Small intestine (tissue), 7 donors: Measurements from ENCODE around the gene TMEM51. TPM values are rescaled to one million over a fixed set of nuclear protein-coding genes. Genes with fewer than 3 reads are reported as not detected.

ENCODE experiments used
- DNase-seq, 2 donors: peaks; one replicate each; pipeline versions ENCODE4 v3.0.0 to v3.0.0-alpha.2; 2013
- FAIRE-seq: peaks from 2 replicates; lab custom pipeline; 2012; peaks lifted over from hg19 to GRCh38; lab: Jason Lieb, UNC
- H3K27ac ChIP-seq, 3 donors: one replicate each; pipeline ENCODE4 v1.5.1; 2013; ENCODE audit warnings: low read length in 2 of 3, mild to moderate bottlenecking in 2 of 3, control low read depth in 1 of 3, inconsistent platforms in 1 of 3, low read depth in 1 of 3, moderate library complexity in 1 of 3
- H3K27me3 ChIP-seq, 3 donors: one replicate each; pipeline ENCODE4 v1.6.1; 2013; ENCODE audit warnings: low read length in 3 of 3, inconsistent platforms in 1 of 3; ENCODE audit not compliant: control insufficient read depth in 3 of 3, insufficient read depth in 3 of 3
- H3K36me3 ChIP-seq, 3 donors: one replicate each; pipeline ENCODE4 v1.6.1; 2013; ENCODE audit warnings: low read length in 3 of 3, inconsistent platforms in 1 of 3, low read depth in 1 of 3, mild to moderate bottlenecking in 1 of 3, moderate library complexity in 1 of 3; ENCODE audit not compliant: control insufficient read depth in 3 of 3, insufficient read depth in 2 of 3
- H3K4me1 ChIP-seq, 3 donors: one replicate each; pipeline ENCODE4 v1.6.1; 2013; ENCODE audit warnings: low read length in 2 of 3, inconsistent platforms in 1 of 3, low read depth in 1 of 3, mild to moderate bottlenecking in 1 of 3, moderate library complexity in 1 of 3; ENCODE audit not compliant: control insufficient read depth in 3 of 3, insufficient read depth in 2 of 3
- H3K4me3 ChIP-seq, 3 donors: one replicate each; pipeline ENCODE4 v1.5.1; 2013; ENCODE audit warnings: low read length in 3 of 3, control low read depth in 1 of 3, inconsistent platforms in 1 of 3, low read depth in 1 of 3, mild to moderate bottlenecking in 1 of 3, moderate library complexity in 1 of 3
- H3K9me3 ChIP-seq, 2 donors: one replicate each; pipeline ENCODE4 v1.6.1; 2013; ENCODE audit warnings: low read depth in 1 of 2, low read length in 1 of 2; ENCODE audit not compliant: control insufficient read depth in 2 of 2, insufficient read depth in 1 of 2
- WGBS, 3 donors: extraction: QIAGEN DNeasy Blood & Tissue Kit; methylation state at CpG; one replicate each; pipeline ENCODE4 v1.1.7; 2013; 5-methylcytosine and 5-hydroxymethylcytosine counted together
- polyA plus RNA-seq, 4 donors: library from polyadenylated mRNA; stranded (reverse) in 3 of 4; unstranded in 1 of 4; fragments of 200-250 nt in 3 of 4; fragments of 120-200 nt in 1 of 4; gene quantifications; one replicate each; pipeline versions ENCODE4 v1.2.1 to v1.2.3, GENCODE V29; 2013
- donor health status: healthy with polysubstance abuse.
- donor health status: control.
- donor health status: control.
- donor health status: Bipolar disorder and iron deficiency.
- donor health status: healthy.

The TMEM51 gene
- polyA plus RNA-seq, 4 donors = 16.3 to 44.4 (median 21.5) TPM

- Histone ChIP-seq H3K4me1 (peaks cover 0 to 11% (median 0%) of the 10 kb centered on the region in 3 donors), H3K27ac (no peak overlapping the region), H3K27me3 (no peaks in the 10 kb centered on the region), H3K9me3 (peaks cover 0 to 5% of the 10 kb centered on the region in 2 donors), H3K36me3 (peaks cover 0 to 23% (median 0%) of the 10 kb centered on the region in 3 donors), H3K4me3 (no peak overlapping the region)
- DNase-seq = no peak
- no peak for FAIRE-seq
- WGBS, 3 donors = 65 to 80% (median 71%) methylated on average over 4 of the region's 4 CpGs
Measured at GRCh38 chr1:15146142-15146680, 7.3 kb upstream of the TMEM51 start.

DNA sequence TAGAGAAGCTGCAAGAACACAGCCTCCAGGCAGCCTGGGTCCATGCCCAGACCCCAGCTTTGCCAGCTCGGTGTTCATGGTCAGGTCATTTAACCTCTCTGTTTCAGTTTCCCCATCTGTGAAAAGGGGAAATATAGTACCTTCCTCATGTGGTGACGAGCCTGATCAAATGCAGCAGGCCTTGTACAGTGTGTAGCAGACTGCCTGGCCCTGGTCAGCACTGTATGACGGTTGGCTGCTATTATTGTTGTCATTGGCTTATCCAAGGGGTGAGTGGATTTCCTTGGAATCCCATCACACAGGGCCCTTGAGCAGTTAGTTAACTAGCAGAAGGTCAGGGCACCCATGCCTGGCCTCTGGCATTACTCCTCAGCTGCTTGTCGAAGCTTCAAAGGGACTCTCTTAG lies 6.6 kb upstream of the TMEM51 start:
- Histone ChIP-seq H3K4me1 (peaks cover 0 to 18% (median 0%) of the 10 kb centered on the region in 3 donors), H3K36me3 (peaks cover 0 to 20% (median 0%) of the 10 kb centered on the region in 3 donors), H3K27ac (no peak overlapping the region), H3K27me3 (no peaks in the 10 kb centered on the region), H3K9me3 (peaks cover 0 to 5% of the 10 kb centered on the region in 2 donors), H3K4me3 (no peak overlapping the region)
- WGBS, 3 donors = 71 to 84% (median 73%) methylated on average over 4 of the region's 4 CpGs
- no peak for DNase-seq
- FAIRE-seq = no peak

DNA sequence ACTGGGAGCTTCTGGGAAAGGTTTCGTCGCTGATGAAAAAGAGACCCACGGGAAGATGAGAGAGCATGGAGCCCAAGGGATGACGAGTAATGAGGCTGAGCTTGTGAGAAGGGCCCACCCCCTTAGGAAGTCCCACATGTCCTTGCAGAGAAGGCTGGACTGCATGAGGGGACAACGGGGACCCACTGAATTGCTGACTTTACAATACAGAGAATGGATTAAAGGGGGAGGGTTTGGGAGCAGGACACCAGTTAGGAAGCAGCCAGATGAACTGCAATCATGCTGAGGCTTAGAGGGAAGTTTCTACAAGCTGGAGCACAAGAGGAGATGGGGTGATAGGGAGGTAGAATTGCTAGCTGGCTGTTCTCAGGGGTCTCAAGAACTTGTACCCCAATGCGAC lies 5.5 kb upstream of the TMEM51 start:
- peaks cover 0 to 21% (median 0%) of the 10 kb centered on the region in 3 donors for H3K4me1 ChIP-seq
- no peak overlapping the region for H3K4me3 ChIP-seq
- WGBS, 3 donors = 83 to 87% (median 83%) methylated on average over 6 of the region's 6 CpGs
- H3K27me3 ChIP-seq = no peaks in the 10 kb centered on the region
- no peak overlapping the region for H3K27ac ChIP-seq
- DNase-seq (no peak), FAIRE-seq (no peak)
- peaks cover 0 to 5% of the 10 kb centered on the region in 2 donors for H3K9me3 ChIP-seq
- H3K36me3 ChIP-seq = peaks cover 0 to 19% (median 0%) of the 10 kb centered on the region in 3 donors

GRCh38 chr1:15148475-15148874 lies 5.1 kb upstream of the TMEM51 start:
- peak overlapping the region in 1 of 3 donors; percentile 4 for H3K27ac ChIP-seq
- H3K36me3 ChIP-seq = peaks cover 0 to 19% (median 0%) of the 10 kb centered on the region in 3 donors
- peaks cover 0 to 5% of the 10 kb centered on the region in 2 donors for H3K9me3 ChIP-seq
- DNase-seq (peak in 1 of 2 donors; percentile 30), FAIRE-seq (no peak)
- WGBS, 3 donors = 82 to 85% (median 85%) methylated on average over 9 of the region's 9 CpGs
- no peak overlapping the region for H3K4me3 ChIP-seq
- no peaks in the 10 kb centered on the region for H3K27me3 ChIP-seq
- H3K4me1 ChIP-seq = peaks cover 0 to 21% (median 0%) of the 10 kb centered on the region in 3 donors

GRCh38 chr1:15148941-15149340 lies 4.6 kb upstream of the TMEM51 start:
- H3K4me3 ChIP-seq = no peak overlapping the region
- no peaks in the 10 kb centered on the region for H3K27me3 ChIP-seq
- peaks cover 0 to 19% (median 0%) of the 10 kb centered on the region in 3 donors for H3K36me3 ChIP-seq
- peaks cover 0 to 21% (median 0%) of the 10 kb centered on the region in 3 donors for H3K4me1 ChIP-seq
- FAIRE-seq = no peak
- WGBS, 3 donors = 0% methylated on average over 1 of the region's 1 CpG
- peak overlapping the region in 1 of 3 donors; percentile 4 for H3K27ac ChIP-seq
- DNase-seq = no peak
- peaks cover 0 to 5% of the 10 kb centered on the region in 2 donors for H3K9me3 ChIP-seq

DNA sequence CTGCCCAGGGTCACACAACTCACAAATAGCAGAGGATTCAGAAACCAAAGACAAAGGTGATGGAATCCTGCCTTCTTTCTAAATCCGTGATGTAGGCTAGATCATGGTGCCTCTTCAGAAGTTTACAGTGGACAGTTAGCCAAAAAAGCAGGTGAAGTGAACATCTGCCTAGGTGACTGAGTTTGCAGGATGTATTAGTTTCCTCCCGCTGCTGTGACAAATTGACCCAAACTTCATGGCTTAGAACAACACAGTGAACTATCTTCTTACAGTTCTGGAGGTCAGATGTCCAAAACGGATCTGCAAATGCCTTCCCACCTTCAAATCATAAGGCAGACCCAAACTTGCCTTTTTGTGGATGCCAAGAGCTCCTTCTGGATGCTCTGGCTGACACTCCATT lies 3.2 kb upstream of the TMEM51 start:
- H3K4me1 ChIP-seq = peaks cover 0 to 28% (median 0%) of the 10 kb centered on the region in 3 donors
- no peak overlapping the region for H3K4me3 ChIP-seq
- H3K27me3 ChIP-seq = no peaks in the 10 kb centered on the region
- FAIRE-seq = no peak
- 88 to 91% (median 91%) methylated on average over 3 of the region's 3 CpGs for WGBS, 3 donors
- H3K27ac ChIP-seq = no peak overlapping the region
- no peak for DNase-seq
- peaks cover 0 to 28% (median 0%) of the 10 kb centered on the region in 3 donors for H3K36me3 ChIP-seq
- peaks cover 0 to 5% of the 10 kb centered on the region in 2 donors for H3K9me3 ChIP-seq

DNA sequence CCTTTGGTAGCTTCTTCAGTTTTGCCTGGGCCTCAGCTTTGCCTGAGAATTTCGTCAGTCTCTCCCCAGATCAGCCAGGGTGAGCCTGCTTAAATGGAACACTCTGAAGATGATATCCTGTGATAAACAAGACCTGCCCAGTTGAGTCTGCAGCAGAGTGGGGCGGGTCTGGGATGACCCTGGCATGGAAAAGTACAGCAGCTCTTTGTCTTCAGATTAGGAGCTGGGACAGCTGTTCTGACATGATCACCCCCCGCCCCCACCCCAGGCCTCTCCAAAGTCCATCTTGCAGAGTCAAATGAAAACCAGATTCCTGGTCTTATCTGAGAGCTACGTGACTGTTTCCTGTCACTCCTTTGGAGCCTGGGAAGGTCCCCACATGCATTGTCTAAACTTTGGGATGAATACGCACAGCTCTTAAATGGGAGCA lies 2.2 kb upstream of the TMEM51 start:
- FAIRE-seq (no peak), DNase-seq (peak; percentile 53 to 78)
- H3K36me3 ChIP-seq = peaks cover 0 to 33% (median 0%) of the 10 kb centered on the region in 3 donors
- peaks cover 3 to 38% (median 3%) of the 10 kb centered on the region in 3 donors for H3K4me1 ChIP-seq
- peaks cover 0 to 5% of the 10 kb centered on the region in 2 donors for H3K9me3 ChIP-seq
- WGBS, 3 donors = 17 to 45% (median 32%) methylated on average over 5 of the region's 5 CpGs
- peak overlapping the region in 1 of 3 donors; percentile 61 for H3K4me3 ChIP-seq
- H3K27ac ChIP-seq = peak overlapping the region in 2 of 3 donors; percentile 52 to 98
- H3K27me3 ChIP-seq = no peaks in the 10 kb centered on the region

DNA sequence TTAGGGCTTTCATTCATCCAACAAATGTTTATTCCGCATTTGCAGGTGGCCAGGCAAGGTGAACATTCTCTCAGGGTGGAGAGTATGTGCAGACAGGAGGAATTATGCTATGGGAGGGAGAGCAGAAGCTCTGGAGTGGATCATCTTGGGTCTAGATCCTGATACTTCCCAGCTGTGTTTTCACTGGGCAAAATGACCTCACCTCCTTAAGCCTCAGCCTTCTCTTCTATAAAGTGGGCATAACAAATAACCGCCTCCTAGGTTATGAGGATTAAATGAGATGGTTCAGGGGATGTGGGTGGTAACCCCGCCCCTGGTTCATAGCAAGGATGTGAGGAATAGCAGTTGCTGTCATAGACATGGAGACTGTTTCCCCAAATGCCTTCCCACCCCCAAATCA lies 1.7 kb upstream of the TMEM51 start:
- DNase-seq (peak in 1 of 2 donors; percentile 31), FAIRE-seq (no peak)
- Histone ChIP-seq H3K9me3 (peaks cover 0 to 5% of the 10 kb centered on the region in 2 donors), H3K36me3 (peaks cover 0 to 34% (median 0%) of the 10 kb centered on the region in 3 donors), H3K4me3 (peak overlapping the region in 1 of 3 donors; percentile 61), H3K4me1 (peaks cover 3 to 43% (median 4%) of the 10 kb centered on the region in 3 donors), H3K27ac (peak overlapping the region in 2 of 3 donors; percentile 52 to 98), H3K27me3 (no peaks in the 10 kb centered on the region)
- WGBS, 3 donors = 39 to 61% (median 40%) methylated on average over 3 of the region's 3 CpGs
